ENCODE data around the gene ZNF384.

The ZNF384 gene

GRCh38 chr12:6653342-6653741, 35.8 kb downstream of the ZNF384 start:
- DNase-seq (ENCODE audit: low spot score), result no peak

- DNase-seq (ENCODE audit: low spot score), result no peak
These were observed 36.8 kb downstream of the ZNF384 start for GRCh38 chr12:6652391-6652790.

- no peak for DNase-seq (ENCODE audit: low spot score)
These were observed 38.3 kb downstream of the ZNF384 start for GRCh38 chr12:6650832-6651231.

- DNase-seq (ENCODE audit: low spot score), result peak; percentile 80
These were observed 42.0 kb downstream of the ZNF384 start, which contains the start of gene ACRBP for GRCh38 chr12:6647083-6647604. ACRBP (minus strand) TSS chr12:6647432; CDS start chr12:6647366, 66 bp downstream.

GRCh38 chr12:6646276-6647082, 42.7 kb downstream of the ZNF384 start:
- no peak for DNase-seq (ENCODE audit: low spot score)

- DNase-seq (ENCODE audit: low spot score), result no peak
These were observed 44.3 kb downstream of the ZNF384 start for GRCh38 chr12:6644903-6645302.

- peak; percentile 70 for DNase-seq (ENCODE audit: low spot score)
These were observed 44.9 kb downstream of the ZNF384 start for GRCh38 chr12:6644257-6644596.

GRCh38 chr12:6643569-6644256, 45.5 kb downstream of the ZNF384 start:
- peak; percentile 36 for DNase-seq (ENCODE audit: low spot score)

GRCh38 chr12:6641131-6641530, 48.0 kb downstream of the ZNF384 start:
- no peak for DNase-seq (ENCODE audit: low spot score)

GRCh38 chr12:6640497-6640896, 48.7 kb downstream of the ZNF384 start:
- DNase-seq (ENCODE audit: low spot score), result no peak

- DNase-seq (ENCODE audit: low spot score), result no peak
These were observed 49.9 kb downstream of the ZNF384 start for GRCh38 chr12:6639151-6639801.

- DNase-seq (ENCODE audit: low spot score), result peak; percentile 44
These were observed 50.9 kb downstream of the ZNF384 start for GRCh38 chr12:6638305-6638704.

- DNase-seq (ENCODE audit: low spot score), result peak; percentile 78
These were observed 53.2 kb downstream of the ZNF384 start, which contains the start of gene LPAR5 for GRCh38 chr12:6635856-6636531. LPAR5 (minus strand) TSS chr12:6635959; CDS start chr12:6621248, 14,711 bp downstream.

GRCh38 chr12:6635375-6635855, 53.8 kb downstream of the ZNF384 start:
- peak; percentile 66 for DNase-seq (ENCODE audit: low spot score)

- DNase-seq (ENCODE audit: low spot score), result peak; percentile 61
These were observed 56.9 kb downstream of the ZNF384 start for GRCh38 chr12:6632026-6632983.

- no peak for DNase-seq (ENCODE audit: low spot score)
These were observed 57.6 kb downstream of the ZNF384 start for GRCh38 chr12:6631549-6631961.

GRCh38 chr12:6630736-6631135, 58.4 kb downstream of the ZNF384 start:
- DNase-seq (ENCODE audit: low spot score), result no peak

- no peak for DNase-seq (ENCODE audit: low spot score)
These were observed 61.6 kb downstream of the ZNF384 start for GRCh38 chr12:6627616-6628015.

- no peak for DNase-seq (ENCODE audit: low spot score)
These were observed 62.4 kb downstream of the ZNF384 start for GRCh38 chr12:6626654-6627283.

- no peak for DNase-seq (ENCODE audit: low spot score)
These were observed 68.3 kb downstream of the ZNF384 start for GRCh38 chr12:6620885-6621274.

All from germinal center (tissue), 1 donor.